GM10248 (cell line): ENCODE data around the gene SPOCK3.

Experiments
- CTCF ChIA-PET: fragments of 300-600 bp; sonication (Branson Sonifier 250); formaldehyde crosslinking; extraction: SDS; loops from one replicate; lab custom pipeline; 2021; ENCODE audit warnings: antibody characterized with exemption; lab: Yijun Ruan, JAX
- POLR2A ChIA-PET: fragments of 350-650 bp; sonication (Branson Sonifier 250); formaldehyde crosslinking; extraction: SDS; loops from one replicate; lab custom pipeline; 2020; ENCODE audit warnings: antibody characterized with exemption; lab: Yijun Ruan, JAX
- DNase-seq: peaks from one replicate; pipeline ENCODE4 v3.0.0; 2012; ENCODE audit errors: extremely low spot score
- TF ChIP-seq, protein P1 (sequence below): IDR thresholded peaks from 2 replicates; pipeline ENCODE4 v1.5.1; 2012; ENCODE audit warnings: mild to moderate bottlenecking, low read depth; ENCODE audit errors: extremely low read depth, missing control alignments, control extremely low read depth

The SPOCK3 gene

GRCh38 chr4:167238226-167238625, 3.9 kb upstream of the SPOCK3 start:
- POLR2A ChIA-PET, result no interaction called here
- no peak for DNase-seq
- TF ChIP-seq, protein P1, sequence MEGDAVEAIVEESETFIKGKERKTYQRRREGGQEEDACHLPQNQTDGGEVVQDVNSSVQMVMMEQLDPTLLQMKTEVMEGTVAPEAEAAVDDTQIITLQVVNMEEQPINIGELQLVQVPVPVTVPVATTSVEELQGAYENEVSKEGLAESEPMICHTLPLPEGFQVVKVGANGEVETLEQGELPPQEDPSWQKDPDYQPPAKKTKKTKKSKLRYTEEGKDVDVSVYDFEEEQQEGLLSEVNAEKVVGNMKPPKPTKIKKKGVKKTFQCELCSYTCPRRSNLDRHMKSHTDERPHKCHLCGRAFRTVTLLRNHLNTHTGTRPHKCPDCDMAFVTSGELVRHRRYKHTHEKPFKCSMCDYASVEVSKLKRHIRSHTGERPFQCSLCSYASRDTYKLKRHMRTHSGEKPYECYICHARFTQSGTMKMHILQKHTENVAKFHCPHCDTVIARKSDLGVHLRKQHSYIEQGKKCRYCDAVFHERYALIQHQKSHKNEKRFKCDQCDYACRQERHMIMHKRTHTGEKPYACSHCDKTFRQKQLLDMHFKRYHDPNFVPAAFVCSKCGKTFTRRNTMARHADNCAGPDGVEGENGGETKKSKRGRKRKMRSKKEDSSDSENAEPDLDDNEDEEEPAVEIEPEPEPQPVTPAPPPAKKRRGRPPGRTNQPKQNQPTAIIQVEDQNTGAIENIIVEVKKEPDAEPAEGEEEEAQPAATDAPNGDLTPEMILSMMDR, result no peak
- CTCF ChIA-PET, result interaction anchor here (1.2 kb wide), 1 partner anchor 12 kb away, joined by 4 read pairs; no protein-coding TSS in a partner anchor

DNA sequence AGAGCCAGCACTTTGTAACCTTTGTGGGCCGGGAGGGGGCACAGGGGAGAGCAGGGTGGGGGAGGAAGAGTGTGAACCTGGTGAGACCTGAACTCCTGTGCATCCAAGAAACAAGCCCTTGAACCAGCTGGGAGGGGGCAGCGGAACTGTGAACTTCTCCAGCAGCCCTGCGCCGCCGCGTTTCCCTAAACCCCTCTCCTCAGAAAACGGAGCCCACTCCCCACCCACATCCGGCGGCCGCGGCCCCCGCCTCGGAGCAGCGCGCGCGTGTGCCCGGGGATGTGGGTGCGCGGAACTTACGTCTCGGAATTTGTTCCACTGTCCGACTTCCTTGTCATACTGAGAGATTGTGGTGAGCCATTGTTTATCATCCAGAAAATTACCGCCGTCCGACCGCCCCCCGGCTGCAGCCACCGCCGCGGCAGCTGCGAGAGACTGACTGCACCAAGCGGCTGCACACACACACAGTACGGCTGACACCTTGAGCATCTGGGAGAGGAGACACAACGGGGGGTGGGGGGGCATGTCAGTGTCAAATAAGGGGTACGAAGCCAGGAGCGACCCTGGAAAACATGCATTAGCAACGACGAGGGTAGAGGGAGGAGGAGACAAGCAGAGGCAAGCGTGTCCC, 494 bp downstream of the SPOCK3 start:
- ChIA-PET POLR2A (no interaction called here), CTCF (interaction anchor here (1.0 to 1.1 kb wide), 2 partner anchors 18 to 30 kb away, joined by 3 to 4 read pairs; no protein-coding TSS in a partner anchor)
- TF ChIP-seq, protein P1, result peak; percentile 8
- DNase-seq, result peak; percentile 23

GRCh38 chr4:167232805-167233684, 1.2 kb downstream of the SPOCK3 start:
- TF ChIP-seq, protein P1, result no peak
- DNase-seq, result no peak
- ChIA-PET CTCF (interaction anchor here (0.5 kb wide), 1 partner anchor 1063 kb away, joined by 4 read pairs; no protein-coding TSS in a partner anchor), POLR2A (no interaction called here)

DNA sequence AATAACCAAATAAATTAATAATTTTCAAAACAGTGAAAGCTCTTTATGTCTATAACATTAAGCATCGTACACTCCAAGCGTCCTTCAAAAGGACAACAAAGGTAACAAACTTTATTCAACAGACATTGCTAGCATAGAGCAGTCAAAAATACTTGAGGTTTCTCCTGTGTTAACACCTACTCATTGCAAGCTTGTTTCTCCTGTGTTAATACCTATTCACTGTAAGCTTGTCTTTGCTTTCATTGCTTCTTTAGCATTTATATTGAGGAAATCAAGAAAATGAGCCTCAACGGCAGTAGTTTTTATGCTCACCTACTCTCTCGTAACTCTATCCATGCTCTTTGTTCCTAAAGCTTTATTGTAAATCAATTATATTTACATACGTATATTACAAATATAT, 3.5 kb downstream of the SPOCK3 start:
- CTCF ChIA-PET, result no interaction called here
- POLR2A ChIA-PET, result no interaction called here
- no peak for DNase-seq
- TF ChIP-seq, protein P1, result no peak

DNA sequence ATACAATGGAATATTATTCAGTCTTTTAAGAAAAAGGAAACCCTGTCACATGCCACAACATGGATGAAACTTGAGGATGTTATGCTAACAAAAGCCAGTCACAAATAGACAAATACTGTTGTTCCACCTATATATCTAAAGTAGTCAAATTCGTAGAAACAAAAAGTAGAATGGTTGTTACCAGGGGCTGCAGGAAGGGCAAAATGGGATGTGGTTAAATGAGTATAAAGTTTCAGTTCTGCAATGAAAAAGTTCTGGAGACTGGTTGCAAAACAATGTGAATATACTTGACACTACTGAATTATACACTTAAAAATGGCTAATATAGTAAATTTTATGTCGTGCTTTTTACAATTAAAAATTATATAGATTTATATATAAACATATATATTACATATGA, 12.2 kb downstream of the SPOCK3 start:
- DNase-seq, result no peak
- TF ChIP-seq, protein P1, result no peak
- ChIA-PET CTCF (no interaction called here), POLR2A (no interaction called here)

DNA sequence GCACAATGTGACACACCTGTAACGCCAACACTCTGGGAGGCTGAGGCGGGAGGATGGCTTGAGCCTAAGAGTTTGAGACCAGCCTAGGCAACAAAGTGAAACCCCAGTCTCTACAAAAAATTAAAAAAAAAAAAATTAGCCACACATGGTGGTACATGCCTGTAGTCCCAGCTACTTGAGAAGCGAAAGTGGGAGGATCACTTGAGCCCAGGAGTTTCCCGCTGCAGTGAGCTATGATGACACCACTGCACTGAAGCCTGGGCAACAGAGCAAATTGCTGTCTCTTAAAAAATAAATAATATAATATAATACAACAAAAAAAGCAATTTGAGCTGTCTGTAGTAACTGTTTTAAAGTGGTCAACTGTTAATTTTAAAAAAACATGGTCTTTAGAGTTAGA, 13.2 kb downstream of the SPOCK3 start:
- TF ChIP-seq, protein P1, result no peak
- ChIA-PET CTCF (no interaction called here), POLR2A (no interaction called here)
- no peak for DNase-seq
